ENCODE data around the gene NPLOC4. TPM values are rescaled to one million over a fixed set of nuclear protein-coding genes. Genes with fewer than 3 reads are reported as not detected.

The NPLOC4 gene
- polyA plus RNA-seq, 1 of the 3 experiments (the other 2 are of a cell fraction) = 88.6 TPM

DNA sequence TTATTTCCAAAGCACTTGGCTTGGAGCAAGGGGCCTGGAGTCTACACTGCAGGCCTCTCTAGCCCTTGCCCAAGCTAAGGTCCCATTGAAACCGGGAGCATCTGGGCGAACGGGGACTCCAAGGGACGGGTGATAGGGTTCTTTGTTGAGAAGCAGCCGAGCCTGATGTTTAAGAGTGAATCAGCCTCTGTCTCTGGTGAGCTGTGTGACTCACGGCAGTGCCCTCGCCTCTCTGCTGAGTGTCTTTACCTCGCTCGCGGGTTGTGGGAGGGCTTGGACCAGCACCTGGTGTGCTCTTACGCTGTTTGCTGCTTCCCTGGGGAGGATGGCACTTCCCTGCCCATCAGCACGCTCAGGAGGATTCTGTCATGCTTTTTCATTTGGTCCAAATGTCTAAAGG is 48.2 kb upstream of the NPLOC4 start:
- H3K27ac ChIP-seq (ENCODE audit: low read depth in 2 of 2, low read length in 1 of 2) = peak overlapping the region in 1 of 2 experiments; percentile 91; a peak in 2 of 4 replicates
- peaks cover 57% of the 10 kb centered on the region for H4K20me1 ChIP-seq (ENCODE audit: insufficient read depth)
- peak overlapping the region; percentile 100 for H3K4me2 ChIP-seq
- peak overlapping the region; percentile 98 for H3K9ac ChIP-seq
- peaks cover 96% of the 10 kb centered on the region for H3K79me2 ChIP-seq (ENCODE audit: insufficient read depth)
- H3K9me2 ChIP-seq = no peaks in the 10 kb centered on the region
- TF ChIP-seq TAF1 (IDR thresholded peaks at IDR 0.05; ENCODE audit: borderline replicate concordance, low read depth, low read length) (peak; percentile 17; the same call in 1 of the 2 replicates), ELF1 (IDR thresholded peaks at IDR 0.05) (no peak), GABPA (IDR thresholded peaks at IDR 0.05; ENCODE audit: low read depth) (no peak), RFX5 (IDR thresholded peaks at IDR 0.05; ENCODE audit: low read length) (no peak), EZH2phosphoT487 (IDR thresholded peaks at IDR 0.05; ENCODE audit: borderline replicate concordance, low read depth) (no peak), NFIC (IDR thresholded peaks at IDR 0.05; ENCODE audit: borderline replicate concordance) (no peak)
- TF ChIP-seq, protein P1, sequence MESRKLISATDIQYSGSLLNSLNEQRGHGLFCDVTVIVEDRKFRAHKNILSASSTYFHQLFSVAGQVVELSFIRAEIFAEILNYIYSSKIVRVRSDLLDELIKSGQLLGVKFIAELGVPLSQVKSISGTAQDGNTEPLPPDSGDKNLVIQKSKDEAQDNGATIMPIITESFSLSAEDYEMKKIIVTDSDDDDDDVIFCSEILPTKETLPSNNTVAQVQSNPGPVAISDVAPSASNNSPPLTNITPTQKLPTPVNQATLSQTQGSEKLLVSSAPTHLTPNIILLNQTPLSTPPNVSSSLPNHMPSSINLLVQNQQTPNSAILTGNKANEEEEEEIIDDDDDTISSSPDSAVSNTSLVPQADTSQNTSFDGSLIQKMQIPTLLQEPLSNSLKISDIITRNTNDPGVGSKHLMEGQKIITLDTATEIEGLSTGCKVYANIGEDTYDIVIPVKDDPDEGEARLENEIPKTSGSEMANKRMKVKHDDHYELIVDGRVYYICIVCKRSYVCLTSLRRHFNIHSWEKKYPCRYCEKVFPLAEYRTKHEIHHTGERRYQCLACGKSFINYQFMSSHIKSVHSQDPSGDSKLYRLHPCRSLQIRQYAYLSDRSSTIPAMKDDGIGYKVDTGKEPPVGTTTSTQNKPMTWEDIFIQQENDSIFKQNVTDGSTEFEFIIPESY (IDR thresholded peaks at IDR 0.05; ENCODE audit: borderline replicate concordance, low read depth) = no peak
- H2AFZ ChIP-seq (ENCODE audit: low read depth) = no peak overlapping the region
- H3K4me3 ChIP-seq (ENCODE audit: low read depth in 2 of 2, low read length in 1 of 2) = peak overlapping the region; percentile 94 to 99
- DNase-seq = peak; percentile 28
- H3F3A ChIP-seq (replicated peaks; ENCODE audit: insufficient read depth) = peaks cover 18% of the 10 kb centered on the region
- H3K4me1 ChIP-seq (ENCODE audit: control insufficient read depth in 1 of 2, insufficient read depth in 2 of 2, low read depth in 1 of 2, low read length in 1 of 2) = peaks cover 19 to 21% of the 10 kb centered on the region in 2 experiments; a peak in 3 of 4 replicates
- no peaks in the 10 kb centered on the region for H3K27me3 ChIP-seq (ENCODE audit: insufficient read depth)
- H3K36me3 ChIP-seq (replicated peaks in 1 of 2; ENCODE audit: control insufficient read depth in 1 of 2, insufficient read depth in 2 of 2, low read length in 1 of 2) = peaks cover 53 to 61% of the 10 kb centered on the region in 2 experiments
- H3K9me3 ChIP-seq = no peaks in the 10 kb centered on the region
- CTCF ChIA-PET = interaction anchor here (0.8 to 2.4 kb wide), 5 partner anchors 9 to 25 kb away, joined by 3 to 12 read pairs (median 5); no protein-coding TSS in a partner anchor
- 11% methylated on average over 10 of the region's 12 CpGs for WGBS (ENCODE audit: low lambda C conversion rate)
- POLR2A ChIA-PET = interaction anchor here (1.1 to 2.8 kb wide), 2 partner anchors 18 to 20 kb away, joined by 4 to 33 read pairs; partner anchors contain the start of gene MRPL12

DNA sequence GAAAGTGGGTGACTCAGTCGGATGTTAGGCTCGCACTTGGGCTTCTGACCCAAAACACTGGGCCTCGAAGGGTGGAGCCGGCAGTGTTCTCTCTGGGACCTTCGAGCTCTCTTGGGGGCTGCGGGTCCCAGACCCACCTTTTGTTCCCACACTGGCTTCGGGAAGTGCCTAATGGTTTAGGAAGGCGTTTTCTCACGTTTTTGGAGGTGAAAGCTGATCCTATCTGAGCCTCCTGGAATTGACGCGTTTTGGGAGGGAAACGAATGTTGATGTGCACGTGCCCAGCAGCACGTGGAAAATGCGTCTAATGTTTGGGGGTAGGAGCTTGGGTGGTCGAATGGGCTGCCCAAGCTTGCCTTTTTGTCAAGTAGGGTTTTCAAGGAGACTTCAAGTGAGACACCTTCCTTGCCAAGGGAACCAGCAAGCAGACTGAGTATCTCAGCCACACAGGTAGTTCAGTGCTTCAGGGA is 47.6 kb upstream of the NPLOC4 start:
- TF ChIP-seq EZH2phosphoT487 (IDR thresholded peaks at IDR 0.05; ENCODE audit: borderline replicate concordance, low read depth) = no peak
- no peak for TF ChIP-seq ELF1 (IDR thresholded peaks at IDR 0.05)
- TF ChIP-seq RAD21 (IDR thresholded peaks at IDR 0.05; ENCODE audit: low read length) = no peak
- TF ChIP-seq, protein P2, sequence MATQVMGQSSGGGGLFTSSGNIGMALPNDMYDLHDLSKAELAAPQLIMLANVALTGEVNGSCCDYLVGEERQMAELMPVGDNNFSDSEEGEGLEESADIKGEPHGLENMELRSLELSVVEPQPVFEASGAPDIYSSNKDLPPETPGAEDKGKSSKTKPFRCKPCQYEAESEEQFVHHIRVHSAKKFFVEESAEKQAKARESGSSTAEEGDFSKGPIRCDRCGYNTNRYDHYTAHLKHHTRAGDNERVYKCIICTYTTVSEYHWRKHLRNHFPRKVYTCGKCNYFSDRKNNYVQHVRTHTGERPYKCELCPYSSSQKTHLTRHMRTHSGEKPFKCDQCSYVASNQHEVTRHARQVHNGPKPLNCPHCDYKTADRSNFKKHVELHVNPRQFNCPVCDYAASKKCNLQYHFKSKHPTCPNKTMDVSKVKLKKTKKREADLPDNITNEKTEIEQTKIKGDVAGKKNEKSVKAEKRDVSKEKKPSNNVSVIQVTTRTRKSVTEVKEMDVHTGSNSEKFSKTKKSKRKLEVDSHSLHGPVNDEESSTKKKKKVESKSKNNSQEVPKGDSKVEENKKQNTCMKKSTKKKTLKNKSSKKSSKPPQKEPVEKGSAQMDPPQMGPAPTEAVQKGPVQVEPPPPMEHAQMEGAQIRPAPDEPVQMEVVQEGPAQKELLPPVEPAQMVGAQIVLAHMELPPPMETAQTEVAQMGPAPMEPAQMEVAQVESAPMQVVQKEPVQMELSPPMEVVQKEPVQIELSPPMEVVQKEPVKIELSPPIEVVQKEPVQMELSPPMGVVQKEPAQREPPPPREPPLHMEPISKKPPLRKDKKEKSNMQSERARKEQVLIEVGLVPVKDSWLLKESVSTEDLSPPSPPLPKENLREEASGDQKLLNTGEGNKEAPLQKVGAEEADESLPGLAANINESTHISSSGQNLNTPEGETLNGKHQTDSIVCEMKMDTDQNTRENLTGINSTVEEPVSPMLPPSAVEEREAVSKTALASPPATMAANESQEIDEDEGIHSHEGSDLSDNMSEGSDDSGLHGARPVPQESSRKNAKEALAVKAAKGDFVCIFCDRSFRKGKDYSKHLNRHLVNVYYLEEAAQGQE (IDR thresholded peaks at IDR 0.05; ENCODE audit: low read depth, low read length) = no peak
- TF ChIP-seq, protein P3, sequence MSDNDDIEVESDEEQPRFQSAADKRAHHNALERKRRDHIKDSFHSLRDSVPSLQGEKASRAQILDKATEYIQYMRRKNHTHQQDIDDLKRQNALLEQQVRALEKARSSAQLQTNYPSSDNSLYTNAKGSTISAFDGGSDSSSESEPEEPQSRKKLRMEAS (IDR thresholded peaks at IDR 0.05; ENCODE audit: low read depth) = peak; percentile 88
- TF ChIP-seq, protein P4, sequence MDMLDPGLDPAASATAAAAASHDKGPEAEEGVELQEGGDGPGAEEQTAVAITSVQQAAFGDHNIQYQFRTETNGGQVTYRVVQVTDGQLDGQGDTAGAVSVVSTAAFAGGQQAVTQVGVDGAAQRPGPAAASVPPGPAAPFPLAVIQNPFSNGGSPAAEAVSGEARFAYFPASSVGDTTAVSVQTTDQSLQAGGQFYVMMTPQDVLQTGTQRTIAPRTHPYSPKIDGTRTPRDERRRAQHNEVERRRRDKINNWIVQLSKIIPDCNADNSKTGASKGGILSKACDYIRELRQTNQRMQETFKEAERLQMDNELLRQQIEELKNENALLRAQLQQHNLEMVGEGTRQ (IDR thresholded peaks at IDR 0.05; ENCODE audit: borderline replicate concordance, low read depth, low read length) = no peak
- TF ChIP-seq MXI1 (IDR thresholded peaks at IDR 0.05; ENCODE audit: low read depth, low read length) = peak; percentile 83
- 0 out of 2 replicates have a peak, but pooled peaks have one; percentile 37 for TF ChIP-seq SIN3A (IDR thresholded peaks at IDR 0.05; ENCODE audit: borderline replicate concordance, low read depth, low read length)
- TF ChIP-seq, protein P5, sequence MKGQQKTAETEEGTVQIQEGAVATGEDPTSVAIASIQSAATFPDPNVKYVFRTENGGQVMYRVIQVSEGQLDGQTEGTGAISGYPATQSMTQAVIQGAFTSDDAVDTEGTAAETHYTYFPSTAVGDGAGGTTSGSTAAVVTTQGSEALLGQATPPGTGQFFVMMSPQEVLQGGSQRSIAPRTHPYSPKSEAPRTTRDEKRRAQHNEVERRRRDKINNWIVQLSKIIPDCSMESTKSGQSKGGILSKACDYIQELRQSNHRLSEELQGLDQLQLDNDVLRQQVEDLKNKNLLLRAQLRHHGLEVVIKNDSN (IDR thresholded peaks at IDR 0.05; ENCODE audit: borderline replicate concordance, low read depth) = no peak
- TF ChIP-seq NRF1 (IDR thresholded peaks at IDR 0.05; ENCODE audit: low read depth, low read length) = no peak
- TF ChIP-seq FOSL2 (IDR thresholded peaks at IDR 0.05; ENCODE audit: borderline replicate concordance, low read depth) = peak; percentile 76; the same call in 1 of the 2 replicates
- no peak for TF ChIP-seq NFIC (IDR thresholded peaks at IDR 0.05; ENCODE audit: borderline replicate concordance)
- H3K4me1 ChIP-seq (ENCODE audit: control insufficient read depth in 1 of 2, insufficient read depth in 2 of 2, low read depth in 1 of 2, low read length in 1 of 2) = peaks cover 19 to 21% of the 10 kb centered on the region in 2 experiments; a peak in 3 of 4 replicates
- CTCF ChIA-PET = interaction anchor here (1.1 to 2.4 kb wide), 8 partner anchors 9 to 337 kb away, joined by 3 to 12 read pairs (median 4); partner anchors contain the start of gene MRPL12
- no peaks in the 10 kb centered on the region for H3K9me3 ChIP-seq
- H3K36me3 ChIP-seq (replicated peaks in 1 of 2; ENCODE audit: control insufficient read depth in 1 of 2, insufficient read depth in 2 of 2, low read length in 1 of 2) = peaks cover 51 to 58% of the 10 kb centered on the region in 2 experiments
- POLR2A ChIA-PET = interaction anchor here (1.0 to 2.8 kb wide), 9 partner anchors 9 to 148 kb away, joined by 4 to 33 read pairs (median 5); partner anchors contain the start of genes CCDC137, MCRIP1, MRPL12 and NPLOC4
- H3K4me3 ChIP-seq (ENCODE audit: low read depth in 2 of 2, low read length in 1 of 2) = peak overlapping the region; percentile 94 to 99
- peaks cover 51% of the 10 kb centered on the region for H4K20me1 ChIP-seq (ENCODE audit: insufficient read depth)
- H3K9me2 ChIP-seq = no peaks in the 10 kb centered on the region
- peaks cover 18% of the 10 kb centered on the region for H3F3A ChIP-seq (replicated peaks; ENCODE audit: insufficient read depth)
- H3K9ac ChIP-seq = peak overlapping the region; percentile 98
- peak overlapping the region; percentile 76 to 91 for H3K27ac ChIP-seq (ENCODE audit: low read depth in 2 of 2, low read length in 1 of 2)
- H3K27me3 ChIP-seq (ENCODE audit: insufficient read depth) = no peaks in the 10 kb centered on the region
- H2AFZ ChIP-seq (ENCODE audit: low read depth) = no peak overlapping the region
- peaks cover 95% of the 10 kb centered on the region for H3K79me2 ChIP-seq (ENCODE audit: insufficient read depth)
- peak overlapping the region; percentile 100 for H3K4me2 ChIP-seq
- DNase-seq = peak; percentile 23
- WGBS (ENCODE audit: low lambda C conversion rate) = 3% methylated on average over 16 of the region's 16 CpGs

Measured in SK-N-SH (cell line).